SU-DHL-6 (cell line): ENCODE data around the gene TBC1D3H.
"Not testable (repeated sequence)": the region's sequence is repeated elsewhere in the genome, so short reads cannot be mapped to it uniquely, and the experiment has no call there.

Source experiments
- EZH2phosphoT487 ChIP-seq: fragments of 200-600 bp; sonication (generic), shearing (Covaris generic); conservative IDR thresholded peaks from 2 replicates; pipeline ENCODE4 v1.6.1; 2018; ENCODE audit warnings: mild to moderate bottlenecking, antibody characterized with exemption, low read length, moderate library complexity, mixed read lengths
- TF ChIP-seq, protein P1 (sequence below): fragments of 200-600 bp; sonication (generic); IDR thresholded peaks from one replicate; pipeline ENCODE4 v1.5.1; 2017; ENCODE audit warnings: antibody characterized with exemption, mild to moderate bottlenecking, low read length, moderate library complexity; ENCODE audit not compliant: insufficient read depth, poor library complexity, severe bottlenecking

DNA sequence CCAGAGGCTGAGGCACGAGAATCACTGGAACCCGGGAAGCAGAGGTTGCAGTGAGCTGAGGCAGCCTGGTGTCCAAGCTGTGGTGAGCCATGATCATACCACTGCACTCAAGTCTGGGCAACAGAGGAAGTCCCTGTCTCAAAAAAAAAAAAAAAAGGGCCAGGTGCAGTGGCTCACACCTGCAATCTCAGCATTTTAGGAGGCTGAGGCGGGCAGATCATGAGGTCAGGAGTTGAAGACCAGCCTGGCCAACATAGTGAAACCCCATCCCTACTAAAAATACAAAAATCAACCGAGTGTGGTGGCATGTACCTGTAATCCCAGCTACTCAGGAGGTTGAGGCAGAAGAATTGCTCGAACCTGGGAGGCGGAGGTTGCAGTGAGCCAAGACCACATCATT is 25.7 kb downstream of the TBC1D3H start:
- TF ChIP-seq, protein P1, sequence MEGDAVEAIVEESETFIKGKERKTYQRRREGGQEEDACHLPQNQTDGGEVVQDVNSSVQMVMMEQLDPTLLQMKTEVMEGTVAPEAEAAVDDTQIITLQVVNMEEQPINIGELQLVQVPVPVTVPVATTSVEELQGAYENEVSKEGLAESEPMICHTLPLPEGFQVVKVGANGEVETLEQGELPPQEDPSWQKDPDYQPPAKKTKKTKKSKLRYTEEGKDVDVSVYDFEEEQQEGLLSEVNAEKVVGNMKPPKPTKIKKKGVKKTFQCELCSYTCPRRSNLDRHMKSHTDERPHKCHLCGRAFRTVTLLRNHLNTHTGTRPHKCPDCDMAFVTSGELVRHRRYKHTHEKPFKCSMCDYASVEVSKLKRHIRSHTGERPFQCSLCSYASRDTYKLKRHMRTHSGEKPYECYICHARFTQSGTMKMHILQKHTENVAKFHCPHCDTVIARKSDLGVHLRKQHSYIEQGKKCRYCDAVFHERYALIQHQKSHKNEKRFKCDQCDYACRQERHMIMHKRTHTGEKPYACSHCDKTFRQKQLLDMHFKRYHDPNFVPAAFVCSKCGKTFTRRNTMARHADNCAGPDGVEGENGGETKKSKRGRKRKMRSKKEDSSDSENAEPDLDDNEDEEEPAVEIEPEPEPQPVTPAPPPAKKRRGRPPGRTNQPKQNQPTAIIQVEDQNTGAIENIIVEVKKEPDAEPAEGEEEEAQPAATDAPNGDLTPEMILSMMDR, result not testable (repeated sequence)
- TF ChIP-seq EZH2phosphoT487, result not testable (repeated sequence)
